Measurements from ENCODE around the gene PLEKHB2. TPM values are rescaled to one million over a fixed set of nuclear protein-coding genes. Genes with fewer than 3 reads are reported as not detected.

Gene PLEKHB2
- total RNA-seq, 2 donors from 2014 or later = 77.1 to 107 TPM

Small RNA genes lying within 50 kb of the gene (small RNA-seq; reads per million reads assigned to genes)
- gene AC009477.1 = 0 reads per million in 2 donors

Other genes starting within 250 kb of the PLEKHB2 start
- 100 to 1,000 TPM; 125 to 192 TPM for gene FAM168B, start 11.9 kb upstream of the PLEKHB2 start, total RNA-seq
- 10 to 100 TPM in 1 of 2 donors, 1 to 10 TPM in 1; 8.6 to 55.7 TPM for gene POTEE, start 104.2 kb downstream of the PLEKHB2 start, total RNA-seq